Lung (tissue), 16 donors: Measurements from ENCODE around the gene LYZL4. TPM values are rescaled to one million over a fixed set of nuclear protein-coding genes. Genes with fewer than 3 reads are reported as not detected.

Experiments
- ATAC-seq: fragments of 200-7000 bp; cut with Tn5 transposase; one replicate; pipeline ENCODE4 v1.9.1; 2020; ENCODE audit warnings: moderate number of reproducible peaks; ENCODE audit not compliant: insufficient read depth, low FRiP score
- DNase-seq, 3 donors: peaks; one replicate each; pipeline ENCODE4 v3.0.0-alpha.2; 2013 to 2017
- H3K27ac ChIP-seq, 2 donors: one replicate each; pipeline ENCODE4 v1.5.1; 2013; ENCODE audit warnings: mild to moderate bottlenecking in 2 of 2, moderate library complexity in 2 of 2, control low read depth in 1 of 2, inconsistent platforms in 1 of 2, low read depth in 1 of 2, low read length in 1 of 2
- H3K27me3 ChIP-seq, 3 donors: one replicate each; pipeline ENCODE4 v1.5.1; 2013; ENCODE audit warnings: low read length in 2 of 3; ENCODE audit not compliant: control insufficient read depth in 3 of 3, insufficient read depth in 3 of 3
- H3K36me3 ChIP-seq, 4 donors: one replicate each; pipeline ENCODE4 v1.5.1; 2013; ENCODE audit warnings: low read length in 4 of 4, mild to moderate bottlenecking in 1 of 4, moderate library complexity in 1 of 4; ENCODE audit not compliant: control insufficient read depth in 4 of 4, insufficient read depth in 4 of 4
- H3K4me1 ChIP-seq, 5 donors: one replicate each; pipeline ENCODE4 v1.5.1; 2013; ENCODE audit warnings: low read length in 5 of 5, mild to moderate bottlenecking in 2 of 5, moderate library complexity in 1 of 5; ENCODE audit not compliant: control insufficient read depth in 5 of 5, insufficient read depth in 5 of 5
- H3K4me3 ChIP-seq: one replicate; pipeline ENCODE4 v1.5.1; 2013; ENCODE audit warnings: mild to moderate bottlenecking, control low read depth, moderate library complexity
- H3K9ac ChIP-seq, 2 donors: one replicate each; pipeline ENCODE4 v1.5.1; 2013; ENCODE audit warnings: low read length in 2 of 2, control low read depth in 1 of 2; ENCODE audit not compliant: insufficient read depth in 1 of 2
- H3K9me3 ChIP-seq, 4 donors: one replicate each; pipeline ENCODE4 v1.5.1; 2013; ENCODE audit warnings: low read length in 3 of 4, mild to moderate bottlenecking in 1 of 4, moderate library complexity in 1 of 4; ENCODE audit not compliant: control insufficient read depth in 4 of 4, insufficient read depth in 3 of 4
- WGBS, 2 donors: extraction: QIAGEN DNeasy Blood & Tissue Kit; methylation state at CpG; one replicate each; pipeline ENCODE4 v1.1.7; 2013; 5-methylcytosine and 5-hydroxymethylcytosine counted together
- long read RNA-seq, 5 donors: transcript quantifications; one replicate each; lab custom pipeline, GENCODE V29; 2026
- polyA plus RNA-seq, 2 donors: library from polyadenylated mRNA; stranded (reverse); fragments of 200-250 nt; gene quantifications; one replicate each; pipeline ENCODE4 v1.2.1, GENCODE V29; 2013
- total RNA-seq, 2 donors: library from RNA; depleted of rRNA in 1 of 2; stranded (reverse); fragments of >200 nt in 1 of 2; gene quantifications; one replicate each; pipeline ENCODE4 v1.2.1, GENCODE V29; 2014 to 2021
- TF ChIP-seq, protein P1 (sequence below): IDR thresholded peaks from 2 replicates; pipeline ENCODE4 v1.5.1; 2012; ENCODE audit warnings: mild to moderate bottlenecking; ENCODE audit errors: control extremely low read depth, extremely low read depth
- donor health status: control.
- donor health status: control.
- donor health status: Bipolar disorder and iron deficiency.
- donor health status: healthy.
- donor health status: DM: yes; HTN: yes; CAD: no.

The LYZL4 gene, protein sequence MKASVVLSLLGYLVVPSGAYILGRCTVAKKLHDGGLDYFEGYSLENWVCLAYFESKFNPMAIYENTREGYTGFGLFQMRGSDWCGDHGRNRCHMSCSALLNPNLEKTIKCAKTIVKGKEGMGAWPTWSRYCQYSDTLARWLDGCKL
- total RNA-seq = not detected
- under 1 TPM in 1 of 2 donors, not detected in 1; 0.14 TPM for polyA plus RNA-seq
- long read RNA-seq, donor 1 = 0 reads
- long read RNA-seq, donor 2 = 0 reads
- long read RNA-seq, donor 3 = 0 reads
- long read RNA-seq, donor 4 = 0 reads
- long read RNA-seq, donor 5 = 0 reads

DNA sequence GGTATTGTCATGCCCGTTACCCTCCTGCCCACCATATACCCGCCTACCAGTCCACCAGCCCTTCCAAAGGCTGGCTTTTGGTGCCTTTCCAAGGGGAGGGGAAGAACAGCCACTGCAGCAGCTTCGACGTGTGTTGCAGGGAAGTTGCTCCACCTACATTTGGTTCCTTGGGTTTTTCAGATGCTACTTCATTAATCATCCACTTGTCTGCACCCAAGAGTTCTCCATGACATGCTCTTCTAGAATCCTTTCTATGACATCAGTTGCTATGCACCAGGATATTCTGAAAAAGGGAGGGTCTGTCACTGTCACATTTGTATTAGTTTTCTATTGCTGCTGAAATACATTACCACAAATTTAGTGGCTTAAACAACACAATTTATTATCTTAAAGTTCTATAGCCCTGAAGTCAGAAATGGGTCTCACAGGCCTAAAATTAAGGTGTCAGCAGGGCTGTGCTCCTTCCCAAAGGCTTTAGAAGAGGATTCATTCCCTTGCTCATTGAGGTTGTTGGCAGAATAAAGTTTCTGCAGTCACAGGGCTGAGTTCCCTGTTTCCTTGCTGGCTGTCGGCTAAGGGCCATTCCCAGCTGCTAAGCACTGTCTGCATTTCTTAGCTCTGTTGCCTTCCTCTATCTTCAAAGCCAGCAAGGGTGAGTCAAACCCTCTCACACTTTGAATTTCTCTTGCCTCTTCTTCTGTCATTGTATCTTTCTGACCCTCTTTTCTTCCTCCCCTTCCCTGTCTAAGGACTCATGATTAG is at the start of gene LYZL4:
Gene LYZL4, minus strand, starts transcription at position 241 of the 762 bp plus-strand sequence. CDS start 3,359 bp downstream, outside the sequence.
- TF ChIP-seq, protein P1, sequence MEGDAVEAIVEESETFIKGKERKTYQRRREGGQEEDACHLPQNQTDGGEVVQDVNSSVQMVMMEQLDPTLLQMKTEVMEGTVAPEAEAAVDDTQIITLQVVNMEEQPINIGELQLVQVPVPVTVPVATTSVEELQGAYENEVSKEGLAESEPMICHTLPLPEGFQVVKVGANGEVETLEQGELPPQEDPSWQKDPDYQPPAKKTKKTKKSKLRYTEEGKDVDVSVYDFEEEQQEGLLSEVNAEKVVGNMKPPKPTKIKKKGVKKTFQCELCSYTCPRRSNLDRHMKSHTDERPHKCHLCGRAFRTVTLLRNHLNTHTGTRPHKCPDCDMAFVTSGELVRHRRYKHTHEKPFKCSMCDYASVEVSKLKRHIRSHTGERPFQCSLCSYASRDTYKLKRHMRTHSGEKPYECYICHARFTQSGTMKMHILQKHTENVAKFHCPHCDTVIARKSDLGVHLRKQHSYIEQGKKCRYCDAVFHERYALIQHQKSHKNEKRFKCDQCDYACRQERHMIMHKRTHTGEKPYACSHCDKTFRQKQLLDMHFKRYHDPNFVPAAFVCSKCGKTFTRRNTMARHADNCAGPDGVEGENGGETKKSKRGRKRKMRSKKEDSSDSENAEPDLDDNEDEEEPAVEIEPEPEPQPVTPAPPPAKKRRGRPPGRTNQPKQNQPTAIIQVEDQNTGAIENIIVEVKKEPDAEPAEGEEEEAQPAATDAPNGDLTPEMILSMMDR = no peak
- Histone ChIP-seq H3K27ac (no peak within 1 kb of the TSS), H3K27me3 (peaks cover 0 to 10% (median 0%) of the 10 kb centered on the region in 3 donors), H3K9me3 (no peaks in the 10 kb centered on the region), H3K4me1 (no peaks in the 10 kb centered on the region), H3K9ac (no peak within 1 kb of the TSS), H3K36me3 (no peaks in the 10 kb centered on the region), H3K4me3 (no peak within 1 kb of the TSS)
- DNase-seq (no peak), ATAC-seq (no peak)
- WGBS, 2 donors = 60 to 62% methylated on average over 5 of the region's 5 CpGs

DNA sequence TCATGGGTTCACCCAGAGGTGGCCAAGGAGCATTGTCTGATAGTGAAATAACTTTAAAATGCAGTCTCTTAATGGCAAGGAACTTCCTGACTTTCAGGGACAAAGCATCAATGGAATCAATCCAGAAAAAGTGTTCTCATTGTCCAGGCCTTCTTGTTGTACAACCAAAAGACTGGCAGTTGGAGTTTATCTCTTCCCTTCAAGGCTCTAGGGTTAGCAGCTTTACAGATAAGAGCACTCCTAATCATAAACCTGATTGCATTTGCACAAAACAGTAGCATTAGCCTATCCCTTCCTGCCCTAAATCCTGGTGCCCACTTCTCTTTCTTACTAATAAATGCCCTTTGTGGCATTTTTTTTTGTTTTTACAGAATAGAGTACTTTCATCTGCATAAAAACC is 48.7 kb upstream of the LYZL4 start:
- no peak for ATAC-seq
- H3K36me3 ChIP-seq = no peaks in the 10 kb centered on the region

DNA sequence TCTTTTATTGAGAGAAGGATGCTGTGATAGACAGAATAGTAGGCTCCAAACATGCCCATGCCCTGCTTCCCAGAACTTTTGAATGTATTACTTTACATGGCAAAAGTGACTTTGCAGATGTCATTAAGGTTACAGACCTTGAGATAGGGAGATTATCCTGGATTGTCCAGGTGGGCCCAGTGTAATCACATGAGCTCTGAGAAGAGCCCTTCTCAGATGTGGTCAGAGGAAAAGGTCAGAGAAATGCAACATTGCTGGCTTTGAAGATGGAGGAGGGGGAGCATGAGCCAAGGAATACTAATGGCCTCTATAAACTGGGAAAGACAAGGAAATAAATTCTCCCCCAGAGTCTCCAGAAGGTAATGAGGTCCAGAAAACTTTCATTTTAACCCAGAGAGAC is 45.8 kb upstream of the LYZL4 start:
- Histone ChIP-seq H3K27me3 (no peaks in the 10 kb centered on the region), H3K9me3 (peaks cover 0 to 2% (median 0%) of the 10 kb centered on the region in 4 donors), H3K4me1 (peaks cover 0 to 3% (median 0%) of the 10 kb centered on the region in 5 donors), H3K4me3 (no peak overlapping the region), H3K27ac (no peak overlapping the region), H3K36me3 (no peaks in the 10 kb centered on the region), H3K9ac (no peak overlapping the region)
- DNase-seq = no peak
- ATAC-seq = no peak
- TF ChIP-seq, protein P1 = no peak

More for the DNA sequence above, 48.7 kb upstream of the LYZL4 start:
- H3K27ac ChIP-seq = no peak overlapping the region
- no peak for DNase-seq
- H3K9ac ChIP-seq = no peak overlapping the region
- H3K27me3 ChIP-seq = no peaks in the 10 kb centered on the region
- H3K9me3 ChIP-seq = no peaks in the 10 kb centered on the region
- H3K4me3 ChIP-seq = no peak overlapping the region
- H3K4me1 ChIP-seq = no peaks in the 10 kb centered on the region
- TF ChIP-seq, protein P1 = no peak
